Myocyte (in vitro differentiated cells): ENCODE data around the gene SEC61B. TPM values are rescaled to one million over a fixed set of nuclear protein-coding genes. Genes with fewer than 3 reads are reported as not detected.
A peak's percentile ranks its signal among the peaks of the same experiment; 100 is the strongest.

Source experiments
- DNase-seq: peaks from one replicate; pipeline ENCODE4 v3.0.0-alpha.2; 2012; ENCODE audit warnings: low read depth
- polyA plus RNA-seq: library from polyadenylated mRNA; unstranded; fragments of >200 nt; gene quantifications from one replicate; pipeline ENCODE4 v1.2.1, GENCODE V29; 2012; ENCODE audit warnings: missing spikeins
- total RNA-seq: library from RNA; depleted of rRNA; stranded (reverse); fragments of >200 nt; gene quantifications from 2 replicates; pipeline ENCODE4 v1.2.3, GENCODE V29; 2014

The SEC61B gene
- total RNA-seq = 36.4 and 41.2 TPM in 2 replicates
- polyA plus RNA-seq = 238 TPM

DNA sequence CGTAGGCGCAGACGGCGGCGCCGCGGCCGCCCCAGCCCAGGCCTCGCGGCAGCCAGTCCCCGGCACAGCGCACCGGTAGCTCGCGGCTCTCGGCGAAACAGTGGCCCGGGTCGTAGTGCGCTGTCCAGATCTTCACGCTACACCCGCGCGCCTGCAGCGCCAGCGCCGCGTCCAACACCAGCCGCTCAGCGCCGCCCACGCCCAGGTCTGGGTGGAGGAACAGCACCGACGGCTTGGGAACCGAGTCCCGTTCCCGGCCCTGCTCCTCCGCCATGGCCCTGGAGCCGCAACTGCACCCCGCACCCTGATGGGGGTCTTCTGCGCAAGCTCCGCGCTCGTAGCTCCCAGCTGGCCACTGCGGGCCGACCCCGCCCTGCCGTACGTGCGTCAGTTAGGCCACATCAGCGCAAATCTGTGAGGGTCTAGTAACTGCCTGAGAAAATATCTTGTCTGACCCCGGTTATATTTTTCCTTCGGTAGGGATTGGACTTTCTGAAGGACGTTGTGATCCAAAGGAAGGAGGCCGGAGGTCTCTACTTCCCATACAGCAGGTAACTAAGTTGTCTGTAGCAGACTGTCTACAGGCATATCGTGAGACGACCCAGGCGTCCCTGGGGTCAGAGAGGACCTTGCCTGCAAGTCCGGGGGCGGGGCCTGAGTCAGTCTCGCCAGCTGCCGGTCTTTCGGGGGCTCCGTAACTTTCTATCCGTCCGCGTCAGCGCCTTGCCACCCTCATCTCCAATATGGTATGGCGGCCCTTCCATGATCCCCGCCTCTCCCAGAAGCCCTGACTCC is at the start of gene SEC61B, which contains the start of gene ALG2:
Gene SEC61B, plus strand, starts transcription at position 662 of the 795 bp plus-strand sequence. Its CDS starts 82 bp downstream, at position 744.
Gene ALG2, minus strand, starts transcription at position 322 of the 795 bp plus-strand sequence. Its CDS starts 48 bp downstream, at position 274.
- peak; percentile 96 for DNase-seq

DNA sequence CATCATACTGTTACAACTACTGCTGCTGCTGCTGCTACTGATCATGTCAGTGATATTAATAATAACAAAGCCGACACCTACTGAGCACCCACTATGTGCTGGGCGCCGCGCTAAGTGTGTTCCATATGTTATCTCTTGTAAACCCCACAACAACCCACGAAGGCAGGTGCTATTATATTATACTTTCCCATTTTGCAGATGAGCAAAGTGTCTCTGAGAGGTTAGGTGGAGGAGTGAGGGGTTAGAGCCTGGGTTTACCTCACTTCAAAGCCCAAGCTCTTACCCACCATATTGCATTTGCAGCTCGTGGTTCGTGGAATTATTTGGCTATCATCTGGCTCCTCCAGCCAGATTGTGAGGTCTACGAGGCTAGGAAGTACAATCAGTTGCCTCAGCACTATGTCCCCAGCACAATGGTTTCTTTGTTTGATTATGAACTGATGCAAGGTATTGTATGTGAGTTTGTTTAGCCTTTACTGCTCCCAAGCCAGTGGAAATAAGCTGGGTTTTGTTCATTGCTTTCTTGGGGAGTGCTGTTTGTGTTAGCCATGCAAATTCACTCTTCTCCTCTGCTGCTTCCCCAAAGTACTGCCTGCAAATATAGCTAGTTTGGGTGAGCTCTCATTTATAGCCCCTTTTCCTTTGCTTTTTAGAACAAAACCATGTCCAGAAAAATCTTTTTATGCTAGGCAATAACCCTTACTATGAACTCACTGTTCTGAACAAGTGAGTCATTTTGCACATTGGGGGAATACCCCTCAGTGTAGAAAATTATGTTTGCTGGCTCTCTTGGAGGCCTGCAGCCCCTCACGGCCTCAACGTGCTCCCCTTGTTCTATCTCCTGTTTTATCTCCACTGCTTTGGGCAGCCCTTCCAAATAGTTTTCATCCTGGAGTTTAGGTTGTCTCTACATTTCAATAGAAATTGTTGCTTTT is 48.2 kb upstream of the SEC61B start:
- no peak for DNase-seq

DNA sequence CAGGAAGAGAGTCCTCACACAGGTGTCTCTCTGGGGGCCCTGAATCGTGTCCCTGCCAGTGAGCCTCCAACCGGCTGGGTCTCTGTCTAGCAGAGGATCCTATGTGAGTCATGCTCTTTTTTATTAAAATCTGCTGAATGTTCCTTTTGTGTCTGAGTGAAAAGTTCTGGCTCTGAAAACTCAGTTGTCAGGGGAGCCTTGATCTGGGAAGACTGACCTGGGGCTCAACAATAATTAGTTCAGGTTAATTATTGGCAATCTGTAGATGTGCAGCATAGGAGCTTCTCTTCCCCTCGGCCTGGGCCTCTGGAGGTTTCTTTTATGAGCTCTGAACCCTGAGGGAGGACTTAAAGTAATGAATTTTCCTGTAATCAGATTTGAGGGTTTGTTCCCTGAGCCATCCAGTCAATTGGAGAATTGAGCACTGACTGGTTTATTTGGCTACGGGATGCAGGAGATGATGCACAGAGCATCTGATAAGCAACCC is 45.5 kb upstream of the SEC61B start:
- no peak for DNase-seq

DNA sequence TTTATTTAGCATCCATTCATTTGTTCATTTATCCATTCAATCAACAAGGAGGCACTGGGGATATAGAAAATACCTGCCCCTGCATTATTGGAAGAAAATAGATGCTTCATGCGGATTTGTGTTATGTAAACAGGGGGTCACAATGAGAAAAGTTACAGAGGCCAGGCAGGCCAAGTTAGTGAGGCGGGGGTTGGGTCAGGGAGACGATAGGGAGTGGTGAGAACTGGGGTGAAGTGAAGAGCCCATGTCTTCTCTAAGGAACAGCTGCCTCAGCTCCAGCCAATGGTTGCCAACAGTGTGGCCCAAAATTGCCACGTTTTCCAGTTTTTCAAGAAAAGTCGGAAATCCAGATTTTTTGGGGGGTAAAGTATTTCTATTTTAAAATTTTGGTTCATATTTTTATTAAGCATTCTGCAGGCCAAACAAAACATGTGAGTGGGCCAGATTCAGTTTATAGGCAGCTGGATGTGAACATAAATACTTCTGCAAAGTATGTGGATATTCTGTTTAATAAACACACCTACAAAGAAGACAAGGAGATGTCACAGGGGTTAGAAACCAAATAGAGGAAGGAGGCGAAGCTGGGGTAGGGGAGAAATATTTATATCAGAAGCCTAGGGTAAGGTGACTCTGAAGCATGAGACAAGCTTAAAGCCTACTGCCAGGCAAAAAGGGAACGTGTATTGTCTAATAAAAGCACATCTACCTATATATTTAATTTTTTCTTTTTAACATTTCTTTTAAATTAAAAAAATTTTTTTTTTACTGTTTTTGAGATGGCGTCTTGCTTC is 44.3 kb upstream of the SEC61B start:
- DNase-seq = no peak

DNA sequence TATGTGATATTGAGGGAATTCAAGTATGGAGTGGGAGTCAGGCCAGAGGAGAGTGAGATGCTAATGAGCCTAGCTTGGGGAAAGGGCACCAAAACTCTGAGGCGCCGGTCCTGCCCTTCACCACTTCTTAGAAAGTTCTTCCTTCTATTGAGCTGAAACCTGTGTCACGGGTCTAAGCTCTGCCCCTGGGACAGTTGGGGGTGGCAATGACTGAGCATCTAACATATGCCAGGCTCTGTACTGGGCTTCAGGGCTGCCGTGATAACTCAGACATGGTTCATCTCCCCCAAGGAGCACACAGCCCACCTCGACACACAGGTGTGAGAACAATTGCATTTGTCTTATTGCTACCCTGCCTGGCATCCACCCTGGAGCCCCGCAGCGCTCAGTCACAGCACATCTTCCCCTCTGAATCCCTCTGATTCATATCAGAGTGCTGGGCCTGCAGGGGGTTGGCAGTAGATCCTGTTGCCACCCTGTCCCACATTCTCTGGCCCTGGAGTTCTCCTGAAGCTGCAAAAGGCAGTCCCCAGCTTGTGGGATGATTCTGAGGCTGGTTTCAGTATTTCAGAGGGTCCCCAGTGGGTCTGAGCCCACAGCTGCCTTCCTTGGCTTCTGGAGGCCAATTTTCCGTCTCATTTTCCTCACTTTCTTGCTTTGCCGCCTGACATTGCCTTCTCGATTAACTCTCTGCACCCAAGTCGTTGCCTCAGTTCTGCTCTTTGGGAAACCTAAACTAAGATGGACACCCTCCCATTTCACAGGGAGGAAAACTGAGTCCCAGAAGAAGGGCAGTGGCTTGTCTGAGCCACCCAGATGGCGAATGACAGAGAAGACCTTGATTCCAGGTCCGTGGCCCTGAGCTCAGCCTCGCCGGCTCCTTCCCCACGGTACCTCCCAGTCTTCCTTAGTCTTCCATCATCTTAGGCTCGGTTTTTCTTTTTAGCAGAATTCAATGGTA is 42.9 kb upstream of the SEC61B start:
- DNase-seq = no peak

DNA sequence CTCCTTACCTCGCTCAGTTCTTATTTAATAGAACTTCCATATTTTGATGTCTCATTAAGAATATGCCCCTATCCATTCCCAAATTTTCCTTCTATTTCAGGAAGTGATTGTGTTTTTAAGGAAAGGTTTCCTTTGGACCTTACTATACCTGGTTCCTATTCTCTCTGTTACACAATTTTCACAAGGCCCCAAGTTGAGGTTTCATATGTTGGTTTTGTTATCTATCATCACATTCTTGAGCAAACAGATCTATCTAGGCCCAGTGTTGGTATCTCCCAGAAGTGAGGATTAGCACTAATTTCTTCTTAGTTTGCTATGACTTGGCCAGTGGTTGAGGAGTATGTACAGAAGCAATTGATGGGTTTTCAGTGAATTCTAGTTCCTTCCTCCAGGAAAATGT is 41.9 kb upstream of the SEC61B start:
- DNase-seq = no peak

DNA sequence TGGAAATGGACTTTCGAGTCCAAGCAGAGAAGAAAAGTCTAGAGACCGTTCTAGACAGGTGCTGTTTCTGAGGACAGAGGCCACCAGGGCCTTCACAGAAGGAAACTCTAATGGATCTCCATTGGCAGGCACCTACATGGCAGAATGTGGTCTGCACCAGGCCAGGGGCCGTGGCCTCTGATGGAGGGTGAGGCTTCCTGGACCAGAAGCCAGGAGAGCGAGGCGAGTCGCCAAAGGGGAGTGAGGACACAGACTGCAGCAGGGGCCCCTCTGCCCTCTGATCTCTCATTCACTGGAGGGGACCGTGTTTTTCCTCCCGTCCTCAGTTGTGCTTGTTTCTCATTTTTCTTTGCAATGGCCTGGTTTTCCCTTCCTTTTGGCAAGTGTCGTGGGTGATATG is 41.4 kb upstream of the SEC61B start:
- no peak for DNase-seq

DNA sequence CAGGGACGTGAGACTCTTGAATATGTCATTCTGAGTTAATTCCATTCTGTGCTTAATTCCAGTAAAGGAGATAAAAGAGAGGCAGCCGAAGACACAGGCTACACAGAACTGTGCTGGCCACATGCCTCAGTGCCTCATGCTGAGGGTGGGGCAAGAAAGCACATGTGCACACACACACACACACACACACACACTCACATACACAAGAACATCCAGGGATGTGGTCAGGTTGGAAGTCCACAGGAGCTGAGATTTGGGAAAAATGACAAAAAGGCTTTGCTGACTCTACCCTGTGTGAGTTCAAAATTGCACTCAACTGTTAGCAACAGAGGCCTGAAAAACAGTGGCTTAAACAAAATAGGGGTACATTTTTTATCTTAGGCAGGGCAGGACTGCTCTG is 40.9 kb upstream of the SEC61B start:
- DNase-seq = no peak

DNA sequence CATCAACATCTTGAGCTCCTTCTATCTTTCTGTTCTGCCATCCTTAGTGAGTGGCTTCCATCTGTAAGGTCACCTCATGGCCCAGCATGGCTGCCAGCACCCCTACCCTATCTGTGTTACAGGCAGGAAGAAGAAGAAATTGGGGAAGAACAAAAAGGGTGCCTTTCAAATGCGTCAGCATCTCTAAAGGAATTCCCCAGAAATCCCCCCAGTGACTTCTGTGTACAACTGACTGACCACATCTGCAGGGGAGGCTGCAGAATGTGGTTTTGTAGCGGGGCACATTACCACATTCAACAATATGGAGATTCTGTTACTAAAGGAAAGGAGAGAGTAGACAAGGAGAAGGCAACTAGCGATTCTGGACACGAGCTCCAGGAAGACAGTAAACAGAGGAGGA is 40.5 kb upstream of the SEC61B start:
- no peak for DNase-seq

DNA sequence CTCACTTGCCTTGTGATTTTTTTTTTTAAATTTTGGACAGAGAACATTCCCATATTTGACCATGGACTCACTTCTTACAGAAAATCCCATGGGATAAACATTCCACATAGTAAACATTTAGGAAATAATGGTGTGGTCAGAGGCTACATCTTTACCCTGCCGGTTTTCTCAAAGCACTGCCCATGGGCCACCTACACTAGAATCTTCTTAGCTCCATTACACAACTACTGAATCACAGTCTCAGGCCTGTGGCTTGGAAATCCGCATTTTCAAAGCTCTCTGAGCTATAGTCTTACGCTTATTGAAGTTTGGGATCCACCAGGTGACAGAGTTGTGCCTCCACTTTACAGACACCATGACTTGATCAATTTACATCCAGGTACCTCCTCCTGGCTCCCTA is 39.7 kb upstream of the SEC61B start:
- no peak for DNase-seq

DNA sequence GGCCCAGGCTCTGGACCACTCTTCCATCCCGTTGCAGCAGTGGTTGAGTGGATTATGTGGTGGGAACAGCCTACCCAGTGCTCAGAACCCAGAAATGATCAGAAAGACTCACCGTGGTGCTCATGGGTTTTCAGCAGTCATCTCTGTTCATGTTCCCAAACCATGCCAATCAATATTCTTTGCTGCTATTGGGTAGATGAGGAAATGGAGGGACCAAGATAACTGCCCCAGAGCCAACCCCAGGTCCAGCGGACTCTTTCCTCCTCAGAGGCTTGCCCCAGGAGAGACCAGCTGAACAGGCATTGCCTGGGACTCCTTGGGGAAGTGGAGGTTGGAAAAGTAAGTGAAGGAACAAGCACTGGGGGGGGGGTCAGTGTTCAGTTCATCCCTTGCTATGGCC is 38.5 kb upstream of the SEC61B start:
- no peak for DNase-seq

DNA sequence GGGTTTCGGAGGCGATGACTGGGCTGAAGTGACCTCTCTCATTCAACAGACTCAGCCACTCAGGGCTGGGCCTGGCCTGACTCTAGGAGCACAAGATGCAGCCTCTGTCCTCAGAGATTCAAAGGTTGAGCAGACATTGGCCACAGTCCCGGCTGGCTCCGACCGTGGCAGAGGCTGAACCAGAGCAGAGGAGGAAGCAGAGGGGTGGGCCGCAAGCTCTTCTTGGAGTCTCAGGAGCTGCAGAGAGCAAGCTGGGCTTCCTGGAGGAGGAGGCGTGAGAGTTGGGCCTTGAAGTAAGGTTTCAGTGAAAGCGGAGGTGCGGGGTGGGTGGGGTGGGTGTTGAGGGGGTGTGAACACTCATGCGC is 38.0 kb upstream of the SEC61B start:
- DNase-seq = no peak

DNA sequence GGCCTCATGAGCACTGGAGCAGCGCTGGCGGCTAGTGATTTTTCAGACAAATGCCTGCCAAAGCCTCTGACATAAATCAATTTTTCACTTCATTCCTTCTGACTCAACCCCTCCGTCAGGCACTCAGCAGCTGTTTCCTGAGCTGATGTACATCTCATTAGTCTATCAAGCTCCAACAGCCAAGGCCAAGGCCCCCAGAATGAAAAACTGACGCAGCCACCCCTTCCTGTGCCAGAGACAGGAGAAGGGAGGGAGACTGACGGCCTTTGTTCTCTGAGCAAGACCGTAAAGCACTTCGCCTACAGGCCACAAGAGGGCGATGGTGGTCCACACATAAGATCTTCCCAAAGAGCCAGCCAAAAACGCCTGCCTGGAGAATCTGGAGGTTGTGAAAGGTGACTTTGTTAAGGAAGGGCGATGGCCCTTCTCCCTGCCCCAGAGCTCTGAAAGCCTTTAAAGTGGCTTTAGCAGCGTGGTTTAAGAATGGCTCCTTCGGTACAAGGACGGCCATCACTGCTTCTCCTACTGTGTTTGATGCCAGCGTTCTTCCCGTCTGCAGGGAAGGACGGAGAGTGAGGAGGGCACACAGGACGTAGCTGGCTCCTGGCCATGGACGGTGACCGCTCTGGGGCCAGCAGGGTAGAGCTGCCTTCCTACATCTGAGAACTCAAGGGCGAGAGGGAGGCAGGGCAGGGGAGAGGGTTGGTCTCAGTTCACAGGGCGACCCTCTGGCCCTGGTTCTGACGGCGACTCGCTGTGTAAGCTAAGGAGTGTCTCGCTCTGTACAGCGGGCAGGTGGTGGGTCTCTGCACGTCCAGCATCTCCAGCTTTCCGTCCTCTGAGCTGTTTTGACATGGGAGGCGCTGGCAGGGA is 37.4 kb upstream of the SEC61B start:
- DNase-seq = peak; percentile 91

DNA sequence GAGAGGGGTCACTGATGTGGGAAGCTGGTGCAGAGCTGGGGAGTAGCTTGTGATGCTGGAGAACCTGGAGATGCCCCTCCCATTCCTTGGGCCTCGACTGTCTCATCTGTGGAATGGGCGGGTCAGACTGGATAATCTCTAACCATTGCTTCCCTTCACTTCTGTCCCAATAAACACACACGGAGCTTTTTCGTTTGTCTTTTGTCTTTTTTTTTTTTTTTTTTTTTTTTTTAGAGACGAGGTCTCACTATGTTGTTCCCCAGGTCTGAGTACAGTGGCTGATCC is 36.8 kb upstream of the SEC61B start:
- no peak for DNase-seq

DNA sequence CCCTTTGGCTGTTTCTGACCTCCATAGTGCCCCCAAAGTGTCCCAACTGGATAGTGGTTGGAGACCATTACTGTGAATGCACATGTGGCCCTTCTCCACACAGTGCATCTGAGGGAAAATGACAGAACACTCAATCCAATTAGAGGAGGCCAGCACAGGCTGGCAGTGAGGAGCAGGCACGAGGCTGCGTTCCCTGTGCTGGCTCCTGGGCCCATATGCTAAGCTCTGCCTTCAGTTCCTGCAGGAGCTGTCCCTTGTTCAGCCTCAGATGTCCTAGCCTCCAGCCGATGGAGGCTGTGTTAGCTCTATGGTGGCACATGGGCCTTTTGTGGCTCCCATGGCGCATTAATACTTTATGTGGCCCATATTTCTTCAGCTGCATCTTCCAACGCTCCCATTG is 36.1 kb upstream of the SEC61B start:
- no peak for DNase-seq

DNA sequence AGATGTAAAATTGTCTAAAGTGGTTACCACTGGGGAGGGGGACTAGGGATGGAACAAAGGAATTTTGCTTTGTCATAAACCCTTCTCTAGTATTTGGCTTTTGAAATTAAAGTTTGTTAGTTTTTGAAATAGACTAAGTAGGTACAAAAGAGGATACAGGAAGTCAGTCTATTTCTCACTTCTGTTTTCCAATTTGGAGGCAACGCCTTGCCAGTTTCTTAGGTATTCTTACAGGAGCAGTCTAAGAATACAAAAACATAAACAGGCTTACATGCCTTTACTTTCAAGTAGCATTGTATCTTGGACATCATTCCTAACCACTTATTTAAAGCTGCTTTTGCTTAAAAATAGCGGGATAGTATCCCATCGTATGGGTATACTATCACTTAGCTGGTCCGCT is 34.8 kb upstream of the SEC61B start:
- DNase-seq = no peak

DNA sequence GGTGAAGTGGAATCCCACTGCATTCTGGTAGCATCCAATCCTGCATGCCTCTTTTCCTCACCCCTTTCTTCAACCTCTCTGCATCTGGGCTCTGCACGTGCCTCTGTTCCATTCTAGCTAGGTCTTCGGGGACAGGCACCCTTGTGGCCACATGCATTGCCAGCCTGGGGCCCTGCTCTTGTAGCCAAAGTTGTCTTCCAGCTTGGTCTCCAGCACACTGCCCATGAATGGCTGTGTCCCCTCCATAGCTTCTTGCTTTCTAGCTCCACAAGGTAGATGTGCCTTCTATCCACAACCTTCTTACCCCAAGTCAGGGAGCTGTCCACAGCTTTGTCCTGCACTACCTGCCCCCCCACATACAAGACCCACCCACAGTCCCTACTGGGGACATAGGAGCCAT is 32.9 kb upstream of the SEC61B start:
- DNase-seq = no peak

DNA sequence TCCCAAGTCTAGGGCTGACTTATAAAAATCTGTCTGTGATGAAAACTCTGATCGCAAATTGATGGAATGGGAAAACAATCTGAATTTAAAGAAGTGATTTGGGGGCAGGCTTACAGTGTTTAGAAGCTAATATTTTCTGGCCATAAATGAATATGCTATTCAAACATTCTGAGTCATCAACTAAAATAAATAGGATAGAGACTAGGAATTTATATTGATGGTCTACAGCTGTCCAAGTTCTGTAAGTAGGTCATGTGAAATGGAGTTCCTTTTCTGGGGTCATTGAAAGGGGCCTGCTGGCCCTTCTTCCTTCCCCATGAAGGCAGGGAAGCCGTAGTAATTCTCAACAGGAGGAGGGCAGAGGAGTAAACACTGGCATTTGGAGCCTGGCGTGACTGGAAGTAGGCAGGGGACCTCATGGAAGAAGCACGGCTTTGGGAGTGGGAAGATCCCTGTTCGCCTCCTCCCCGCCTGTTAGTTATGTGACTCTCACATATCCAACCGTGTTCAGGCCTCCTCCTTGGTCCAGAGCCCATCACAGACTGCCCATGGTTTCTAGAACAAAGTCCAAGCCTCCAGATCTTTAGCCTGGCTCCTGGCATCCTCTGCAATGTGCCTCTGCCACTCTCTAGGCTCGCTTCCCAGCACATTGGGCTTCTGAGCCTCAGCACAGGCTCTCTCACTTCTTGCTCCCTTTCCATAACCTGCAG is 32.0 kb upstream of the SEC61B start:
- no peak for DNase-seq
